A204.1 (cell line): ENCODE measurements around the gene ING3.
"Not testable (repeated sequence)": the region's sequence is repeated elsewhere in the genome, so short reads cannot be mapped to it uniquely, and the experiment has no call there.

Experiments used
- FAIRE-seq: peaks from 2 replicates; lab custom pipeline; 2012; peaks lifted over from hg19 to GRCh38; lab: Jason Lieb, UNC

ING3 gene

GRCh38 chr7:120951309-120951699, 727 bp downstream of the ING3 start:
- no peak for FAIRE-seq

GRCh38 chr7:120951826-120952225, 1.2 kb downstream of the ING3 start:
- FAIRE-seq, result no peak

- FAIRE-seq, result no peak
Measured at GRCh38 chr7:120955577-120956149, 5.1 kb downstream of the ING3 start.

GRCh38 chr7:120959929-120960484, 9.4 kb downstream of the ING3 start:
- no peak for FAIRE-seq

- FAIRE-seq, result no peak
Measured at GRCh38 chr7:120960714-120961113, 10.1 kb downstream of the ING3 start.

- no peak for FAIRE-seq
Measured at GRCh38 chr7:120961638-120962173, 11.1 kb downstream of the ING3 start.

- no peak for FAIRE-seq
Measured at GRCh38 chr7:120964088-120964487, 13.5 kb downstream of the ING3 start.

GRCh38 chr7:120966961-120967360, 16.4 kb downstream of the ING3 start:
- no peak for FAIRE-seq

GRCh38 chr7:120973849-120974248, 23.3 kb downstream of the ING3 start:
- FAIRE-seq, result no peak

GRCh38 chr7:120979765-120980499, 29.4 kb downstream of the ING3 start:
- FAIRE-seq, result peak; percentile 49

GRCh38 chr7:120981117-120981516, 30.5 kb downstream of the ING3 start:
- no peak for FAIRE-seq

GRCh38 chr7:120981888-120982615, 31.5 kb downstream of the ING3 start:
- FAIRE-seq, result no peak

GRCh38 chr7:120983592-120983991, 33.0 kb downstream of the ING3 start:
- not testable (repeated sequence) for FAIRE-seq

- no peak for FAIRE-seq
Measured at GRCh38 chr7:120984406-120984805, 33.8 kb downstream of the ING3 start.

- no peak for FAIRE-seq
Measured at GRCh38 chr7:120985130-120985758, 34.7 kb downstream of the ING3 start.

- FAIRE-seq, result no peak
Measured at GRCh38 chr7:120985839-120986238, 35.3 kb downstream of the ING3 start.

GRCh38 chr7:120986650-120987049, 36.1 kb downstream of the ING3 start:
- no peak for FAIRE-seq

- no peak for FAIRE-seq
Measured at GRCh38 chr7:120987280-120987679, 36.7 kb downstream of the ING3 start.

- peak; percentile 76 for FAIRE-seq
Measured at GRCh38 chr7:120987683-120988590, 37.4 kb downstream of the ING3 start.

GRCh38 chr7:120988591-120989256, 38.1 kb downstream of the ING3 start, which contains the start of gene CPED1:
TSS of gene CPED1 (plus strand) at chr7:120988711. CDS start at chr7:120989622, 911 bp downstream.
- FAIRE-seq, result no peak
